SK-N-MC (cell line): ENCODE data around the gene HCFC1R1.

Experiments
- EZH2 ChIP-seq: fragments of 200-600 bp; sonication (generic); IDR thresholded peaks from one replicate; pipeline ENCODE4 v1.6.1; 2017; ENCODE audit warnings: antibody characterized with exemption
- FOXP2 ChIP-seq: optimal IDR thresholded peaks from 2 replicates; pipeline ENCODE3; 2011; ENCODE audit warnings: mild to moderate bottlenecking, moderate library complexity; ENCODE audit not compliant: insufficient read depth; ENCODE audit errors: extremely low read length, control extremely low read depth
- POLR2AphosphoS5 ChIP-seq: IDR thresholded peaks from 2 replicates; pipeline ENCODE4 v1.6.1; 2012; ENCODE audit warnings: mild to moderate bottlenecking, low read depth, low read length, borderline replicate concordance

GRCh38 chr16:3021449-3022207 is 2.1 kb downstream of the HCFC1R1 start:
- no peak for TF ChIP-seq EZH2
- no peak for TF ChIP-seq POLR2AphosphoS5
- no peak for TF ChIP-seq FOXP2
